Sigmoid colon (tissue), 7 donors: ENCODE data around the gene ANKRD53. TPM values are rescaled to one million over a fixed set of nuclear protein-coding genes. Genes with fewer than 3 reads are reported as not detected.
A peak's percentile ranks its signal among the peaks of the same experiment; 100 is the strongest.

Experiments
- DNase-seq: peaks from one replicate; pipeline ENCODE4 v3.0.0-alpha.2; 2019
- H3K27ac ChIP-seq, 4 donors: fragments of 200-600 bp; sonication (generic); one replicate each; pipeline ENCODE4 v1.5.1; 2016 to 2019; ENCODE audit warnings: mild to moderate bottlenecking in 1 of 4
- H3K27me3 ChIP-seq, 3 donors: fragments of 200-600 bp; sonication (generic); one replicate each; pipeline ENCODE4 v1.5.1; 2019; ENCODE audit warnings: mild to moderate bottlenecking in 1 of 3
- H3K36me3 ChIP-seq, 4 donors: fragments of 200-600 bp; sonication (generic); one replicate each; pipeline ENCODE4 v1.5.1; 2016 to 2019
- H3K4me1 ChIP-seq, 4 donors: fragments of 200-600 bp; sonication (generic); one replicate each; pipeline ENCODE4 v1.5.1; 2017 to 2019
- H3K4me3 ChIP-seq, 4 donors: fragments of 200-600 bp; sonication (generic); one replicate each; pipeline ENCODE4 v1.5.1; 2017 to 2019; ENCODE audit warnings: mild to moderate bottlenecking in 2 of 4, moderate library complexity in 1 of 4
- H3K9me3 ChIP-seq, 4 donors: fragments of 200-600 bp in 3 of 4; sonication (generic) in 3 of 4; one replicate each; pipeline versions ENCODE4 v1.5.1 to v1.6.1; 2013 to 2019
- CTCF ChIP-seq, 4 experiments: fragments of 450-650 bp in 3 of 4; fragments of 200-600 bp in 1 of 4; IDR thresholded peaks; one replicate each; pipeline ENCODE4 v1.5.1; 2016 to 2019; ENCODE audit warnings: antibody characterized with exemption in 4 of 4, mild to moderate bottlenecking in 3 of 4, moderate library complexity in 2 of 4
- EP300 ChIP-seq, 4 donors: sonication (generic); formaldehyde crosslinking; IDR thresholded peaks; one replicate each; pipeline ENCODE4 v1.6.1; 2017; ENCODE audit warnings: antibody characterized with exemption in 4 of 4
- POLR2A ChIP-seq, 2 donors: fragments of 450-650 bp; IDR thresholded peaks; one replicate each; pipeline ENCODE4 v1.6.1; 2016; ENCODE audit warnings: antibody characterized with exemption in 2 of 2, mild to moderate bottlenecking in 2 of 2, moderate library complexity in 2 of 2
- POLR2AphosphoS5 ChIP-seq, 4 donors: sonication (generic); formaldehyde crosslinking; IDR thresholded peaks; one replicate each; pipeline ENCODE4 v1.6.1; 2017; ENCODE audit warnings: antibody characterized with exemption in 4 of 4
- WGBS, 2 donors: extraction: QIAGEN DNeasy Blood & Tissue Kit; methylation state at CpG; one replicate each; pipeline ENCODE4 v1.1.7; 2013; 5-methylcytosine and 5-hydroxymethylcytosine counted together
- intact Hi-C: fragments of 100-400 bp; cut with DNase I; formaldehyde crosslinking; loops from one replicate; pipeline ENCODE4 v1.15.1; 2023
- polyA plus RNA-seq, 3 donors: library from polyadenylated mRNA; stranded (reverse); fragments of 200-250 nt; gene quantifications; one replicate each; pipeline ENCODE4 v1.2.3, GENCODE V29; 2013
- total RNA-seq, 4 donors: library from RNA; depleted of rRNA; stranded (reverse); fragments of >200 nt; gene quantifications; one replicate each; pipeline ENCODE4 v1.1.0, GENCODE V29; 2016
- donor health status: healthy with polysubstance abuse.
- donor health status: Bipolar disorder and iron deficiency.
- donor health status: healthy.

Gene ANKRD53
- total and polyA plus RNA-seq, 7 donors: 0.49 to 1.9 (median 1.0) TPM; not detected in 1

GRCh38 chr2:70964133-70964532, 14.3 kb upstream of the ANKRD53 start:
- no peak overlapping the region for H3K27ac ChIP-seq
- 66 to 67% methylated on average over 4 of the region's 4 CpGs for WGBS, 2 donors
- intact Hi-C loops: loop anchor here (2.0 kb wide), 1 partner anchor 15 kb away; the partner anchor contains the start of gene ANKRD53
- no peaks in the 10 kb centered on the region for H3K36me3 ChIP-seq
- peaks cover 0 to 11% (median 8%) of the 10 kb centered on the region in 4 donors for H3K4me1 ChIP-seq
- no peaks in the 10 kb centered on the region for H3K9me3 ChIP-seq
- H3K27me3 ChIP-seq: peaks cover 0 to 59% (median 19%) of the 10 kb centered on the region in 3 donors
- no peak for DNase-seq
- H3K4me3 ChIP-seq: no peak overlapping the region
- TF ChIP-seq CTCF (IDR thresholded peaks at IDR 0.05): no peak
- TF ChIP-seq POLR2A (IDR thresholded peaks at IDR 0.05): no peak

DNA sequence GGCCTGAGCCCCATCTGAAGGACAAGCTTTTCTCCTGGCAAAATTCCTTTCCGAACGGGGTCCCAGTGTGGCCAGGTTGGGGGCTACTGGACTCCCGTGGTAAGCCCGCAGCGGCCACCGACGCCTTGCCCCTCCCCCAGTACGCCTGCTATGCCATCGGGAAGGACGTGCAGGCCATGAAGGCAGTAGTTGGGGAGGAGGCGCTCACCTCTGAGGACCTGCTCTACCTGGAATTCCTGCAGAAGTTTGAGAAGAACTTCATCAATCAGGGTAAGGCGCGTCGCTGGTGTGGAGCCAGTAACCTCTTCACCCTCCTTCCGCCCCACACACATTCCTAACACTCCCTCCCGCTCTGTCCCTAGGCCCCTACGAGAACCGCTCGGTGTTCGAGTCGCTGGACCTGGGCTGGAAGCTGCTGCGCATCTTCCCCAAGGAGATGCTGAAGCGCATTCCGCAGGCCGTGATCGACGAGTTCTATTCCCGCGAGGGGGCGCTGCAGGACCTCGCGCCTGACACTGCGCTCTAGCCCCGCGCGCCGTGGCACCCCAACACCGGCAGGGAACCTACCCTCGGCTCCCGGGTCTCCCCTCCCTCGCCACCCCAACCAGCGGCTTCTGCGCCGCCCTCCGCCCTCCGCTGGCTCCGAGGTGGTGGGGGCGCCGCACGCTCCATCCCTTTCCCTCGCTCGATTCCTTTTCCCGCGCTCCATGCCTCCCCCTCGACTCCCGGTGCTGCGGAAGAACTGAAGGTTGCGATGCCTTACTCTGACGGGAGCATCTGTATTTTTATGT, 13.6 kb upstream of the ANKRD53 start:
- intact Hi-C loops: loop anchor here (2.0 to 5.0 kb wide), 2 partner anchors 14 to 38 kb away; partner anchors contain the start of gene ANKRD53
- TF ChIP-seq CTCF (IDR thresholded peaks at IDR 0.05) (peak; percentile 68 to 88 (median 78)), POLR2A (IDR thresholded peaks at IDR 0.05) (no peak)
- Histone ChIP-seq H3K27ac (no peak overlapping the region), H3K9me3 (no peaks in the 10 kb centered on the region), H3K36me3 (no peaks in the 10 kb centered on the region), H3K4me3 (peak overlapping the region; percentile 28 to 53 (median 47)), H3K4me1 (peaks cover 0 to 11% (median 8%) of the 10 kb centered on the region in 4 donors), H3K27me3 (peaks cover 0 to 53% (median 15%) of the 10 kb centered on the region in 3 donors)
- 6 to 7% methylated on average over 59 of the region's 59 CpGs for WGBS, 2 donors
- peak; percentile 88 for DNase-seq

DNA sequence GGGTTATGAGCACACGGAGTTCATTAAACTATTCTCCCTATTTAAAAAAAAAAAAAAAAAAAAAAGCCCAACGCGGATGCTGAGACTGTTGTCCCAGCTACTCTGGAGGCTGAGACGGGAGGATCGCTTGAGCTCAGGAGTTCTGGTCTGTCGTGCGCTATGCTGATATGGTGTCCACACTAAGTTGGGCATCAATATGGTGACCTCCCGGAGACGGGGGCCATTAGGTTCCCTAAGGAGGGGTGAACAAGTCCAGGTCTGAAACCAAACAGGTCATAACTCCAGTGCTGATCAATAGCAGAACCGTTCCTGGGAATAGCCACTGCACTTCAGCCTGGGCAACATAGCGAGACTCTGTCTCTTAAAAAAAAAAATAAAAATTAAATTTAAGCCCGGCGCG, 12.9 kb upstream of the ANKRD53 start:
- intact Hi-C loops: loop anchor here (2.0 to 5.0 kb wide), 2 partner anchors 13 to 37 kb away; partner anchors contain the start of gene ANKRD53
- no peaks in the 10 kb centered on the region for H3K36me3 ChIP-seq

DNA sequence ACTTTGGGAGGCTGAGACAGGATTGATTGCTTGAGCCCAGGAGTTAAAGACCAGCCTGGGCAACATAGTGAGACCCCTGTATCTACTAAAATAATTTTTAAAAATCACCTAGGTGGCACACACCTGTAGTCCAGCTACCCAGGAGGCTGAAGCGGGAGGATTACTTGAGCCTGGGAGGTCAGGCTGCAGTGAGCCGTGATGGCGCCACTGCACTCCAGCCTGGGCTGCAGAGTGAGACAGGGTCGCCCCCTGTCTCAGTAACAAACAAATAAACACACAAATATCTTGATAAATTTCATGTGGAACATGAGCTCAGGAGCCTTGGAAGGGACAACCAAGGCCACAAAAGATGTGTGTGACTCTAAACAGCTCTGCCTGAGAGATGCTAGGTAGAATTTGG, 11.7 kb upstream of the ANKRD53 start:
- no peak for DNase-seq
- no peak for TF ChIP-seq POLR2A (IDR thresholded peaks at IDR 0.05)
- TF ChIP-seq CTCF (IDR thresholded peaks at IDR 0.05): no peak

More for the DNA sequence above, 12.9 kb upstream of the ANKRD53 start:
- Histone ChIP-seq H3K27ac (no peak overlapping the region), H3K4me3 (peak overlapping the region in 3 of 4 donors; percentile 42 to 53 (median 52)), H3K27me3 (peaks cover 0 to 45% (median 15%) of the 10 kb centered on the region in 3 donors), H3K4me1 (peaks cover 0 to 11% (median 8%) of the 10 kb centered on the region in 4 donors), H3K9me3 (no peaks in the 10 kb centered on the region)
- 70 to 73% methylated on average over 14 of the region's 14 CpGs for WGBS, 2 donors
- DNase-seq: no peak
- no peak for TF ChIP-seq POLR2AphosphoS5 (IDR thresholded peaks at IDR 0.05)
- TF ChIP-seq CTCF (IDR thresholded peaks at IDR 0.05): no peak
- no peak for TF ChIP-seq EP300 (IDR thresholded peaks at IDR 0.05)
- no peak for TF ChIP-seq POLR2A (IDR thresholded peaks at IDR 0.05)

More for the DNA sequence above, 11.7 kb upstream of the ANKRD53 start:
- Histone ChIP-seq H3K36me3 (no peaks in the 10 kb centered on the region), H3K27me3 (peaks cover 0 to 36% (median 15%) of the 10 kb centered on the region in 3 donors), H3K4me3 (no peak overlapping the region), H3K4me1 (peaks cover 0 to 11% (median 8%) of the 10 kb centered on the region in 4 donors), H3K27ac (no peak overlapping the region), H3K9me3 (no peaks in the 10 kb centered on the region)
- WGBS, 2 donors: 60 to 72% methylated on average over 4 of the region's 4 CpGs
- intact Hi-C loops: loop anchor here (5.0 kb wide), 1 partner anchor 36 kb away; no protein-coding TSS in a partner anchor
